Middle frontal gyrus (tissue), 1 donor: ENCODE results near the gene TRAK1.
A peak's percentile ranks its signal among the peaks of the same experiment; 100 is the strongest.

Experiments
- DNase-seq: peaks from one replicate; pipeline ENCODE4 v3.0.0-alpha.2; 2015; ENCODE audit warnings: low spot score; ENCODE audit errors: extremely low spot score

TRAK1 gene

GRCh38 chr3:42229942-42230688, 139.0 kb downstream of the TRAK1 start:
- no peak for DNase-seq

GRCh38 chr3:42230860-42231259, 139.7 kb downstream of the TRAK1 start:
- DNase-seq: no peak

- no peak for DNase-seq
Observed at GRCh38 chr3:42235532-42235931, 144.4 kb downstream of the TRAK1 start.

- no peak for DNase-seq
Observed at GRCh38 chr3:42236611-42237010, 145.5 kb downstream of the TRAK1 start.

GRCh38 chr3:42246091-42246490, 154.9 kb downstream of the TRAK1 start:
- no peak for DNase-seq

GRCh38 chr3:42247576-42248027, 156.4 kb downstream of the TRAK1 start:
- peak; percentile 58 for DNase-seq

- no peak for DNase-seq
Observed at GRCh38 chr3:42250761-42251160, 159.6 kb downstream of the TRAK1 start.

GRCh38 chr3:42254566-42254965, 163.4 kb downstream of the TRAK1 start:
- DNase-seq: no peak

- DNase-seq: no peak
Observed at GRCh38 chr3:42256135-42256819, 165.1 kb downstream of the TRAK1 start.

- no peak for DNase-seq
Observed at GRCh38 chr3:42257007-42257406, 165.8 kb downstream of the TRAK1 start.

GRCh38 chr3:42262525-42262924, 171.4 kb downstream of the TRAK1 start:
- no peak for DNase-seq

GRCh38 chr3:42263354-42264346, 172.5 kb downstream of the TRAK1 start:
- DNase-seq: no peak

GRCh38 chr3:42264399-42265058, 173.4 kb downstream of the TRAK1 start:
- peak; percentile 66 for DNase-seq

GRCh38 chr3:42265059-42265991, 174.2 kb downstream of the TRAK1 start:
- no peak for DNase-seq

- DNase-seq: no peak
Observed at GRCh38 chr3:42266085-42266484, 174.9 kb downstream of the TRAK1 start, which contains the start of gene CCK. Gene CCK, minus strand, starts transcription at chr3:42266185. Its CDS starts 2,555 bp downstream, at chr3:42263630.

GRCh38 chr3:42267878-42268277, 176.7 kb downstream of the TRAK1 start:
- no peak for DNase-seq

- DNase-seq: no peak
Observed at GRCh38 chr3:42269647-42270046, 178.5 kb downstream of the TRAK1 start.

GRCh38 chr3:42270561-42270960, 179.4 kb downstream of the TRAK1 start:
- no peak for DNase-seq

- DNase-seq: no peak
Observed at GRCh38 chr3:42271786-42272185, 180.6 kb downstream of the TRAK1 start.

- DNase-seq: no peak
Observed at GRCh38 chr3:42273361-42273760, 182.2 kb downstream of the TRAK1 start.
